ENCODE measurements around the gene SNCG.
"Not testable (repeated sequence)": the region's sequence is repeated elsewhere in the genome, so short reads cannot be mapped to it uniquely, and the experiment has no call there.

Gene SNCG

GRCh38 chr10:86958116-86958900 is at the start of gene SNCG:
SNCG (plus strand) TSS chr10:86958599; CDS start chr10:86958698, 99 bp downstream.
- DNase-seq: no peak

GRCh38 chr10:86914734-86915133 is 43.7 kb upstream of the SNCG start:
- no peak for DNase-seq

GRCh38 chr10:86918022-86918471 is 40.4 kb upstream of the SNCG start:
- DNase-seq: no peak

GRCh38 chr10:86922553-86922961 is 35.8 kb upstream of the SNCG start:
- no peak for DNase-seq

GRCh38 chr10:86929468-86930380 is 28.7 kb upstream of the SNCG start:
- no peak for DNase-seq

- no peak for DNase-seq
These were observed 26.5 kb upstream of the SNCG start for GRCh38 chr10:86931872-86932271.

- no peak for DNase-seq
These were observed 25.7 kb upstream of the SNCG start for GRCh38 chr10:86932674-86933073.

GRCh38 chr10:86934162-86934711 is 24.2 kb upstream of the SNCG start:
- DNase-seq: not testable (repeated sequence)

GRCh38 chr10:86936661-86937501 is 21.5 kb upstream of the SNCG start:
- DNase-seq: no peak

- DNase-seq: no peak
These were observed 20.8 kb upstream of the SNCG start for GRCh38 chr10:86937502-86938154.

GRCh38 chr10:86938260-86938659 is 20.1 kb upstream of the SNCG start:
- DNase-seq: no peak

- DNase-seq: not testable (repeated sequence)
These were observed 18.3 kb upstream of the SNCG start for GRCh38 chr10:86940076-86940475.

GRCh38 chr10:86940677-86941076 is 17.7 kb upstream of the SNCG start:
- DNase-seq: no peak

GRCh38 chr10:86941426-86941825 is 17.0 kb upstream of the SNCG start:
- no peak for DNase-seq

GRCh38 chr10:86941991-86942421 is 16.4 kb upstream of the SNCG start:
- DNase-seq: no peak

- no peak for DNase-seq
These were observed 15.7 kb upstream of the SNCG start for GRCh38 chr10:86942441-86943315.

- no peak for DNase-seq
These were observed 14.9 kb upstream of the SNCG start for GRCh38 chr10:86943316-86944030.

- no peak for DNase-seq
These were observed 14.4 kb upstream of the SNCG start for GRCh38 chr10:86944031-86944419.

GRCh38 chr10:86944471-86944870 is 13.9 kb upstream of the SNCG start:
- DNase-seq: no peak

- DNase-seq: no peak
These were observed 13.5 kb upstream of the SNCG start for GRCh38 chr10:86944907-86945306.
